ENCODE measurements around the gene TAAR6. TPM values are rescaled to one million over a fixed set of nuclear protein-coding genes. Genes with fewer than 3 reads are reported as not detected.
"Not testable (repeated sequence)": the region's sequence is repeated elsewhere in the genome, so short reads cannot be mapped to it uniquely, and the experiment has no call there.

The TAAR6 gene
- total and polyA plus RNA-seq, 2 of the 8 experiments (the other 6 are each of a cell fraction or from before 2014, with no cell fraction given): 0.06 TPM; not detected in 1

GRCh38 chr6:132600900-132601299 is 30.8 kb downstream of the TAAR6 start:
- H3K4me3 ChIP-seq (ENCODE audit: extremely low read depth in 1 of 4, insufficient read depth in 2 of 4, low read depth in 3 of 4, low read length in 4 of 4); H3K56ac ChIP-seq (replicated peaks; ENCODE audit: insufficient read length, low read depth, low read length); H3K27ac ChIP-seq (ENCODE audit: low read depth, low read length); H2BK15ac ChIP-seq (ENCODE audit: low read length); H3K14ac ChIP-seq (ENCODE audit: insufficient read length); H3K79me1 ChIP-seq (ENCODE audit: low read depth, low read length); H3K4ac ChIP-seq (replicated peaks; ENCODE audit: insufficient read length, low read depth, low read length); H2BK5ac ChIP-seq (ENCODE audit: low read depth, low read length); H2BK12ac ChIP-seq (ENCODE audit: low read depth, low read length); H2AK5ac ChIP-seq (ENCODE audit: low read depth, low read length); H4K20me1 ChIP-seq (replicated peaks in 1 of 2; ENCODE audit: control insufficient read depth in 1 of 2, insufficient read depth in 2 of 2, low read length in 2 of 2); H3K23ac ChIP-seq (ENCODE audit: insufficient read length); H3K23me2 ChIP-seq (ENCODE audit: low read depth, low read length); H3K4me1 ChIP-seq (replicated peaks in 1 of 4; ENCODE audit: control insufficient read depth in 3 of 4, insufficient read depth in 4 of 4, low read length in 3 of 4); H3K18ac ChIP-seq (ENCODE audit: extremely low read depth, low read length); H2BK120ac ChIP-seq (replicated peaks; ENCODE audit: low read depth, low read length); H3K9ac ChIP-seq (replicated peaks in 1 of 4; ENCODE audit: extremely low read depth in 1 of 4, low read depth in 3 of 4, low read length in 3 of 4); H4K91ac ChIP-seq (replicated peaks; ENCODE audit: insufficient read length, low read length); H4K5ac ChIP-seq (ENCODE audit: insufficient read length, low read depth, low read length); H3K9me3 ChIP-seq (ENCODE audit: insufficient read depth in 2 of 2, low read depth in 1 of 2, low read length in 1 of 2); H4K8ac ChIP-seq (ENCODE audit: extremely low read depth, insufficient read depth, low read length); H3K36me3 ChIP-seq (ENCODE audit: control insufficient read depth in 2 of 4, insufficient read depth in 4 of 4, low read length in 3 of 4); DNase-seq (ENCODE audit: low read depth in 1 of 2, low spot score in 2 of 2); FAIRE-seq; H3K4me2 ChIP-seq (ENCODE audit: insufficient read depth in 1 of 2, low read depth in 2 of 2, low read length in 2 of 2); H3K27me3 ChIP-seq (replicated peaks in 1 of 4; ENCODE audit: control insufficient read depth in 3 of 4, extremely low read depth in 1 of 4, insufficient read depth in 3 of 4, low read length in 3 of 4); H2AFZ ChIP-seq (ENCODE audit: low read length); H2BK20ac ChIP-seq (ENCODE audit: low read length); POLR2A ChIA-PET (ENCODE audit: partially characterized antibody); H3K79me2 ChIP-seq (ENCODE audit: control insufficient read depth in 1 of 2, insufficient read depth in 2 of 2, low read length in 2 of 2): not testable (repeated sequence)
- CTCF ChIA-PET (ENCODE audit: partially characterized antibody): interaction anchor here (1.0 to 2.8 kb wide), 4 partner anchors 9 to 162 kb away, joined by 3 to 15 read pairs (median 4); no protein-coding TSS in a partner anchor
